ENCODE results near the gene KIF26B.

The KIF26B gene

DNA sequence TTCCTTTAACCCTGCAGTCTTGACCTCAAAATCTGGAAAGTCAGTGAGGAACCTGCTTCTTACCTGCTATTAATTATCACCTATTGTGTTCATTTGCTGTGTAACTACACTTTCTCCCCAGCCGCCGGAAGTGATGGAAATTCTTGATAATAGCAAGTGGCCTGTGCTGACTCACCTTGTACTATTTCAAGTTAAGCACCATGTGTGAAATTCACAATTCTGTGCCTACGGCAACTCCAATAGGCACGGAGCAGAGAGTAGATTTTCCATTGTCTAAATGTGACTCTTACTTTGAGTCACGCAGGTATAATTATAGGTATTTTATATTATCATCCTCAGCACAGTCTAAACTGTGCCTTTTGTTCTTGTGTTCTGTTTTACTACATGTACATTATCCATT lies 466.8 kb downstream of the KIF26B start:
- in situ Hi-C loops (cut with HindIII; ENCODE audit: low sequenced_read_pairs), result no loop called here
- DNase-seq (ENCODE audit: low read depth), result no peak
- no peak overlapping the region for H3K4me3 ChIP-seq (ENCODE audit: low read depth, low read length)
- TF ChIP-seq, protein P1, sequence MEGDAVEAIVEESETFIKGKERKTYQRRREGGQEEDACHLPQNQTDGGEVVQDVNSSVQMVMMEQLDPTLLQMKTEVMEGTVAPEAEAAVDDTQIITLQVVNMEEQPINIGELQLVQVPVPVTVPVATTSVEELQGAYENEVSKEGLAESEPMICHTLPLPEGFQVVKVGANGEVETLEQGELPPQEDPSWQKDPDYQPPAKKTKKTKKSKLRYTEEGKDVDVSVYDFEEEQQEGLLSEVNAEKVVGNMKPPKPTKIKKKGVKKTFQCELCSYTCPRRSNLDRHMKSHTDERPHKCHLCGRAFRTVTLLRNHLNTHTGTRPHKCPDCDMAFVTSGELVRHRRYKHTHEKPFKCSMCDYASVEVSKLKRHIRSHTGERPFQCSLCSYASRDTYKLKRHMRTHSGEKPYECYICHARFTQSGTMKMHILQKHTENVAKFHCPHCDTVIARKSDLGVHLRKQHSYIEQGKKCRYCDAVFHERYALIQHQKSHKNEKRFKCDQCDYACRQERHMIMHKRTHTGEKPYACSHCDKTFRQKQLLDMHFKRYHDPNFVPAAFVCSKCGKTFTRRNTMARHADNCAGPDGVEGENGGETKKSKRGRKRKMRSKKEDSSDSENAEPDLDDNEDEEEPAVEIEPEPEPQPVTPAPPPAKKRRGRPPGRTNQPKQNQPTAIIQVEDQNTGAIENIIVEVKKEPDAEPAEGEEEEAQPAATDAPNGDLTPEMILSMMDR (IDR thresholded peaks at IDR 0.05; ENCODE audit: low read depth, low read length, missing control alignments), result no peak

DNA sequence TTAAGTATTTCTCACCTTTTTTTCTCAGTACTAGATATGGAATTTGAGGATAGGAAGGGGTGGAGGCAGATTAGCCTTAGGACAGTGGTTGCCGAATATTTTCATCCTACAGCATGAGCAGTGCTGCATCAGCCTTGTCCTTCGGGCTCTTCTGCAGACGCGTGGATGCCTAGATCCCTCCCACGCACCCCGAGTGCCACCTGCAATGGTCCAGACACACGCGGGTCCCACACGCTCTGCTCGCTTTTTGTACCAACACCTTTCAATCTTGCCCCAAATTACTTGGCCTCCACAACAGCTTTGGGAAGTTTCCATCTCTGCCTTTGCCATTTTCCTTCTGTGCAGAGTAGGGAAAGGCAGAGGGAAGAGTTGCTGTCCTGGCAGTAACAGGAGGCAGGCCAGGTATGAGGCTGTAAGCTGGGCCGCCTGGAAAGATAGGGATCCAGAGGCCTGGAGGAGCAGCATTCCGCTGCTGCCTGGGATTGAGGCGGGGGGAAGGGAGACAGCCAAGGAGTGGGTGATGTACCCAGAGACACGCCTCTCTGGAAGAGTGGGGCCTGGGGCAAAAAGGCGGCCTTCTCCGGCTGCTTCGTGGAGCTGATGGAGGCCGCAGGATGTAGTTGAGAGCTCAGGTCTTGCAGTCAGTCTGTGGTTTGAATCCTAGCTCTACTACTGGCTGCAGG lies 467.7 kb downstream of the KIF26B start:
- TF ChIP-seq, protein P1 (IDR thresholded peaks at IDR 0.05; ENCODE audit: low read depth, low read length, missing control alignments), result no peak
- no peak overlapping the region for H3K4me3 ChIP-seq (ENCODE audit: low read depth, low read length)
- no peak for DNase-seq (ENCODE audit: low read depth)
- in situ Hi-C loops (cut with HindIII; ENCODE audit: low sequenced_read_pairs), result no loop called here

DNA sequence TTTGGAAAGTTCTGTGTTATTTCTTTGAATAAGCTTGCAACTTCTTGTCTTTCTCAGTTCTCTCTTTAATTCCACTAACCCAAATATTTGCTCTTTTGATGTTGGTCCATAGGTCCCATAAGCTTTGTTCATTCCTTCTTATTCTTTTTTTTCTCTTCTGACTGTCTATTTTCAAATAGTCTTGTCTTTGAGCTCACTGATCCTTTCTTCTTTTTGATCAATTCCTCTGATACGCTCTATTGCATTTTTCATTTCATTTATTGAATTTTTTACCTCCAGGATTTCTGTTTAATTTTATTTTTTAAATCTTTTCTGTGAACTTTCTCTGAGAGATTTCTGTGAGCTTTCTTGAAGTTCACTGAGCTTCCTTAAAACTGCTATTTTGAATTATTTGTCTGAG lies 486.6 kb downstream of the KIF26B start:
- TF ChIP-seq, protein P1 (IDR thresholded peaks at IDR 0.05; ENCODE audit: low read depth, low read length, missing control alignments), result no peak
- no peak for DNase-seq (ENCODE audit: low read depth)
- H3K4me3 ChIP-seq (ENCODE audit: low read depth, low read length), result no peak overlapping the region
- in situ Hi-C loops (cut with HindIII; ENCODE audit: low sequenced_read_pairs), result no loop called here

DNA sequence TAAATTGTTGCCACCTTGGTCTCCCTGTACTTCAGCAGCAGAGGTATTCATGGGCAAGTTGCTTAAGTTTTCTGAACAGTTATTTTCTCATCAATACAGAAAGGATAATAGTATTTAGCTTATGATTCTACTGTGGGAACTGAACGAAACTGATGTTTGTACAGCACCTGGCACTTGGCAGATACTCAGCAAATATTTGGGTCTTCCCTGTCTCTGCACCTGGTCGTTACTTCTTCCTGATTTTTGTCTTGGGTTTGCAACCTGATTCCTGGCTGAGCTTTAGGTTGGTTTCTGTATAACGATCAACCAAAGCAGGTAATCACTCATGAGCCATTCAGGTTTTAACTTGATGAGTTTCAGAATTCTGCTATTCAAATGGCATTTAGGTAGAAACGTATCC lies 490.6 kb downstream of the KIF26B start:
- TF ChIP-seq, protein P1 (IDR thresholded peaks at IDR 0.05; ENCODE audit: low read depth, low read length, missing control alignments), result no peak
- no peak overlapping the region for H3K4me3 ChIP-seq (ENCODE audit: low read depth, low read length)
- no peak for DNase-seq (ENCODE audit: low read depth)
- in situ Hi-C loops (cut with HindIII; ENCODE audit: low sequenced_read_pairs), result no loop called here

DNA sequence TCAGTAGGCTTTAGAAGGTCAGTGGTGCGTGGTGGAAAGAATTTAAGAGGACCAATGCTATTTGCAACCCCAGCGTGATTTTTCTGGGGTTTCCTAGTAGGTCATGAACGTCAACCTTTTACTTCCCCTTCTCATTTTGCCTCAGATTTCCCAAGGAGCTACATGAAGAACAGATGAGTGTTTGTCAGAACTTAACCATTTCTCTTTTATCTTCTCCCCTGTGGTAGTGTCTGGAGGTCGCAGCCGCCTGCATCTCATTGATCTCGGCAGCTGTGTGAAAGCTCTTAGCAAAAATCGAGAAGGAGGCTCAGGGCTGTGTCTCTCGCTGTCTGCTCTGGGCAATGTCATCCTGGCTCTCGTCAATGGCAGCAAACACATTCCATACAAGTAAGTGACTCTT lies 491.1 kb downstream of the KIF26B start:
- in situ Hi-C loops (cut with HindIII; ENCODE audit: low sequenced_read_pairs), result no loop called here
- H3K4me3 ChIP-seq (ENCODE audit: low read depth, low read length), result no peak overlapping the region
- TF ChIP-seq, protein P1 (IDR thresholded peaks at IDR 0.05; ENCODE audit: low read depth, low read length, missing control alignments), result no peak
- no peak for DNase-seq (ENCODE audit: low read depth)

DNA sequence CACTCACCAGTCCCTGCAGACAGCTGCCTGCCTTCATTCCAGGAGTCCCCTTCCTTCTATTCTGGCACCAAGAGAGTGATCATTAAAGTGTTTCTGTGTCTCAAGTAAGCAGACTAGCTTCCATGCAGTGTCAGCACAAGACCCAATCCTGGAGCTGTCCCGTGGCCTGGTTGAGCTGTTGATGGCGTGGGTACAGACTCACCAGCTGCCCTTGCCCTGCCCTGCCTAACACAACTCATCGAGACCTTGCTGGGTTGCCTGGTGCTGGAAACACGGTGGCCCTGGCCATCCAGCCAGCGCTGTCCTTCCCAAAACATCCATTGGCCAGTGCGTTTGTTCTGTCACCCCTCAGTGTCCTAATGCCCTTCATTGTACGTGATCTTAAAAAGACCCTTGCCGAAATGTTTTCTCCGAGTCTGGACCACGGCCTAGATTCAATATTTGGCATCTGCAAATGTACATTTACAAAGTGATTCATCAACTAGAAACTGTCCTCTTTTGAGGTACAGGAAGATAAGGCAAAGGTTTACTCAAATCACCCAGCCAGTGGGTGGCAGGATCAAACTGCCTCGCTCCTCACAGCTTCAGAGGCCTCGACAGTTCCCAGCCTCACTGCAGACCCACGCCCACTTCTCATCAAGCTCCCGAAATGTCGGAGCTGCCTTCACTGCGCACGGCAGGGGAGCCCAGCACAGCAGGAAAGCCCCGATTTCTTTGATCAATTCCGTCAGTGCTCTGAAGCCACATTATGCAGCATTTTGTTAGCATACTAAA lies 494.2 kb downstream of the KIF26B start:
- in situ Hi-C loops (cut with HindIII; ENCODE audit: low sequenced_read_pairs), result no loop called here
- TF ChIP-seq, protein P1 (IDR thresholded peaks at IDR 0.05; ENCODE audit: low read depth, low read length, missing control alignments), result no peak
- DNase-seq (ENCODE audit: low read depth), result no peak
- no peak overlapping the region for H3K4me3 ChIP-seq (ENCODE audit: low read depth, low read length)

Measured in astrocyte of the cerebellum (primary cell).